Umbilical cord (tissue), 2 donors: ENCODE results near the gene KIF27. TPM values are rescaled to one million over a fixed set of nuclear protein-coding genes. Genes with fewer than 3 reads are reported as not detected.
"Not testable (repeated sequence)": the region's sequence is repeated elsewhere in the genome, so short reads cannot be mapped to it uniquely, and the experiment has no call there.

Source experiments
- DNase-seq: peaks from one replicate; pipeline ENCODE4 v3.0.0-alpha.2; 2015; ENCODE audit warnings: low spot score
- total RNA-seq: library from RNA; depleted of rRNA; stranded (reverse); fragments of >200 nt; gene quantifications from one replicate; pipeline ENCODE4 v1.2.3, GENCODE V29; 2014; ENCODE audit warnings: low replicate concordance; ENCODE audit not compliant: insufficient read depth

KIF27 gene
- total RNA-seq, 1 donor from 2014 or later, result 21.7 TPM

DNA sequence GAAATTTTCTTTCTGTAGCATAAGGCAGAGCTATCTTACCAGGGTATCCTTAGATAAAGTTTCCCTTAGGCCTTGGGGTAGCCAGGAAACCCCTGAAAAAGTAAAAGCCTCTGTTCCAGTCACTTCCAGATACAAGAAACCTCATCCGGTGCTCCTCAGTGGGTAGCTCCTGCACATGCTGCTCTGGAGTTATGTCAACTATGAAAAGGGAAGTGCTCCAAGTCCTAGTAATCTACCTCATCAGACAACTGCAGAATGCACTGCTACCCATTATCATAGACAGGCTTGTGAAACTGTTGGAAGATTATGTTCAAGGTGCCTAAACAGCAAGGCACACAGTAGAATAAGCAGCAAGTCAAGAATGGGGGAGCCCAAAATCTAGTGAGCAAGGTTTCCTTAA, 112.0 kb downstream of the KIF27 start:
- DNase-seq, result not testable (repeated sequence)

DNA sequence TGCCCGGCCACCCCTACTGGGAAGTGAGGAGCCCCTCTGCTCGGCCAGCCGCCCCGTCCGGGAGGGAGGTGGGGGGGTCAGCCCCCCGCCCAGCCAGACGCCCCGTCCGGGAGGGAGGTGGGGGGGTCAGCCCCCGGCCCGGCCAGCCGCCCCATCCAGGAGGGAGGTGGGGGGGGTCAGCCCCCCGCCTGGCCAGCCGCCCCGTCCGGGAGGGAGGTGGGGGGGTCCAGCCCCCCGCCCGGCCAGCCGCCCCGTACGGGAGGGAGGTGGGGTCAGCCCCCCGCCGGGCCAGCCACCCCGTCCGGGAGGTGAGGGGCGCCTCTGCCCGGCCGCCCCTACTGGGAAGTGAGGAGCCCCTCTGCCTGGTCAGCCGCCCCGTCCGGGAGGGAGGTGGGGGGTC, 116.8 kb downstream of the KIF27 start:
- not testable (repeated sequence) for DNase-seq

DNA sequence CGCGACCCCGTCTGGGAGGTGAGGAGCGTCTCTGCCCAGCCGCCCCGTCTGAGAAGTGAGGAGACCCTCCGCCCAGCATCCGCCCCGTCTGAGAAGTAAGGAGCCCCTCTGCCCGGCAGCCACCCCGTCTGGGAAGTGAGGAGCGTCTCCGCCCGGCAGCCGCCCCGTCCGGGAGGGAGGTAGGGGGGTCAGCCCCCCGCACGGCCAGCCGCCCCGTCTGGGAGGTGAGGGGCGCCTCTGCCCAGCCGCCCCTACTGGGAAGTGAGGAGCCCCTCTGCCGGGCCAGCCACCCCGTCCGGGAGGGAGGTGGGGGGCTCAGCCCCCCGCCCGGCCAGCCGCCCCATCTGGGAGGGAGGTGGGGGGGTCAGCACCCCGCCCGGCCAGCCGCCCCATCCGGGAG, 117.3 kb downstream of the KIF27 start:
- DNase-seq, result not testable (repeated sequence)

DNA sequence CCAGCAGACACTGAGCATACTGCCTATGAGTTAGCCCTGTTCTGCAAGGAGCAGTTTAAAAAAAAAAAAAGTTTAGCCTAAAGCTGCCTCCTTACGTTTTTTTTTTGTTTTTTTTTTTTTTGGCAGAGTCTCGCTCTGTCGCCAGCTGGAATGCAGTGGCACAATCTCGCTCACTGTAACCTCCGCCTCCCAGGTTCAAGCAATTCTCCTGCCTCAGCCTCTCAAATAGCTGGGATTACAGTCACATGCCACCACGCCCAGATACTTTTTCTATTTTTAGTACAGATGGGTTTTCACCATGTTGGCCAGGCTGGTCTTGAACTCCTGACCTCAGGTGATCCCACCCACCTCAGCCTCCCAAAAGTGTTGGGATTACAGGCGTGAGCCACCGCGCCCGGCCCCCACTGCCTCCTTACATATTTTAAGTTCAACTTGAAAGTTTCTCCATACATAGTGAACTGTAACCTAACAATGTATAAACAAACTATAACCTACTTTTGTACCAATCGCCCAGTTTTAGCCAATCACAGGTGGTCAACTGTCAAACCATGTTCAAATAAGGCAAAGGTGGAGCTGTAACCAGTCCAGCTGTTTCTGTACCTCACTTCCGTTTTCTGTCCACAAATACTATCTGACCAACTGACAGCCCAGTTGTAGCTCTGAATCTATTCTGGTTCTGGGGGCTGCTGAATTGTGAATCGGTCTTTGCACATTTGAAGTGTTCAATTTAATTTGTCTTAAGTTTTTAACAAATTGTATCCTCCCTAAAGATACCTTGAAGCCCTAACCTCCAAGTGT, 120.8 kb downstream of the KIF27 start:
- no peak for DNase-seq

DNA sequence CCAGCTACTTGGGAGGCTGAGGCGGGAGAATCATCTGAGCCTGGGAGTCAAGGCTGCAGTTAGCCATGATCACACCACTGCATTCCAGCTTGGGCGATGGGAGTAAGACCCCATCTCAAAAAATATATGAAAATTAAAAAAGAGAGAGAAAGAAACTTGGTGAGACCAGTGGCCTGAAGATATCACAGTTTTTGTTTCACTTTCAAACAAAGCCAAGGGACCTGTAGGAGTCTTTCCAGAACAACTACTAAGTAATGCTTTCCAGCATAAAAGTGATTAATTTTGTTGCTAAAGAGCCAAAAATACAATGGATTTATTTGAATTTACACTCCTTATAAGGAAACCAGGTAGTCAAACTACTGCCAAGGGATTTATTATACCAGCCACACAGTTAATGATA, 127.2 kb downstream of the KIF27 start:
- DNase-seq, result no peak

DNA sequence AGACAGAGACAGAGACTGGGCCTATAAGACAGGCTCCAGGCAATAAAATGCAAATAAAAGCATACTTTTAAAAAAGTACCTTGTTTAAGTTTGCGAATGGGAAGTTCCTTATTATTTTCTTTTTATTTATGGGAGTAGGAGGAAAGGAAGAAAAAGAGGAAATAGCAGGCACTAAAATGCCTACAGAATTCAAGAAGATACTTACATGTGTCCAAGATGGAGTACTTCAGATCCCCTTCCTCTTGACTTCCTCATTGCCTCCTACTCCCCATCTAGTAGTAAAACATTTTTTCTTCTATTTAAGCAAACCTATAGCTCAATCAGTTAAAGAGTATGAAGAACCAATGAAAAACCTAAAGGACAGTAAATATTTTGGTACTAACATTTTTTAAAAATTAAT, 128.5 kb downstream of the KIF27 start:
- DNase-seq, result no peak

Other genes starting within 250 kb of the KIF27 start
- gene UBQLN1, start 213.5 kb downstream of the KIF27 start, total RNA-seq, result 108 TPM
- gene GKAP1, start 103.7 kb downstream of the KIF27 start, total RNA-seq, result 12.0 TPM
- 462 TPM for gene HNRNPK, start 58.8 kb upstream of the KIF27 start, total RNA-seq
- 8.2 TPM for gene RMI1, start 59.4 kb upstream of the KIF27 start, total RNA-seq